ENCODE measurements around the gene CHCHD5. TPM values are rescaled to one million over a fixed set of nuclear protein-coding genes. Genes with fewer than 3 reads are reported as not detected.

The CHCHD5 gene
- total RNA-seq, 1 experiment from 2014 or later = 33.2 TPM

DNA sequence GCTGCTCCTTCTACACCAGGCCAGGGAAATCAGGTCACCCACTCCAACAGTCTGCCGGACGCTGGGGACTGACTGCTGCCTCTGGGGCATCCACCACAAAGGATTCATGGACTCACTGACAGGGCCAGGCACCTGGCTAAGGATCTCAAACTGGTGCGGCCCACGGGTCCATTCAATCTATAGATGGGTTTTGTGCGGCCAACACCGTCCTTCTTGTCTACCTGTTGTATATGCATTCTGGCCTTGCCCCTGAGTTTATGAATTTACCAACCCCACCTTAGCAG, 50.4 kb downstream of the CHCHD5 start (continued):
- TF ChIP-seq, protein P1, sequence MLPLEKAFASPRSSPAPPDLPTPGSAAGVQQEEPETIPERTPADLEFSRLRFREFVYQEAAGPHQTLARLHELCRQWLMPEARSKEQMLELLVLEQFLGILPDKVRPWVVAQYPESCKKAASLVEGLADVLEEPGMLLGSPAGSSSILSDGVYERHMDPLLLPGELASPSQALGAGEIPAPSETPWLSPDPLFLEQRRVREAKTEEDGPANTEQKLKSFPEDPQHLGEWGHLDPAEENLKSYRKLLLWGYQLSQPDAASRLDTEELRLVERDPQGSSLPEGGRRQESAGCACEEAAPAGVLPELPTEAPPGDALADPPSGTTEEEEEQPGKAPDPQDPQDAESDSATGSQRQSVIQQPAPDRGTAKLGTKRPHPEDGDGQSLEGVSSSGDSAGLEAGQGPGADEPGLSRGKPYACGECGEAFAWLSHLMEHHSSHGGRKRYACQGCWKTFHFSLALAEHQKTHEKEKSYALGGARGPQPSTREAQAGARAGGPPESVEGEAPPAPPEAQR (CRISPR knock-in tag; IDR thresholded peaks at IDR 0.05) = no peak

DNA sequence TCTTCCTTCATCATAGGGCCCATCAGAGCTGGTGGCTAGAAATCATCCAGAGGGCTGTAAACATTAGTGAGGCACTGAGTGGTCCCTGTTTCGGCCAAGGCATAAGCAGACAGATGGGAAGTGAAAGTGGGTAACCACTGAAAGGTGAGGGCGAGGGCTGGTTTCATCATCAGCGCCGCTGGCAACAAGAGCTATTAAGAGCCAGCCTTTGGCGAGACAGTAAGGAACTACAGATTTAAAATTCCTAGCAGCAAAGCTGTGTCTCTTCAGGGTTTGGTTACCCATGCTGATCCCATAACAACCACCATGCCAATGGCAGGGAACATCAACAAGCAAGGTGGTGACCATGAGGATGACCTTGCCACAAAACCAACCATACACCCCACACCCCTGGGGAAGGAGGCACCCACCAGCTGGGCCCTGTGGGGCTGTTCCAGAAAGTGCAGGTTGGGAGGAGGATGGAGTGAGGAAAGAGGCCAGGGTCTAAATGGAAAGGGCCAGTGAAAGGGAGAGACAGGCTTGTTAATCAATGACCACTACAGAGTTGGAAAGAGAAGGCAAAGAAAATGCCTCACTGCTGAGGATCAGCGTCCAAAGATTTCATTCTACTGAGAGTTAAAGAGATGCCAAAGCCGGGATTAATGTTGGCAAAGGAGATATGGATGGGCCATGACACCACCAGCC, 52.3 kb downstream of the CHCHD5 start:
- TF ChIP-seq, protein P2, sequence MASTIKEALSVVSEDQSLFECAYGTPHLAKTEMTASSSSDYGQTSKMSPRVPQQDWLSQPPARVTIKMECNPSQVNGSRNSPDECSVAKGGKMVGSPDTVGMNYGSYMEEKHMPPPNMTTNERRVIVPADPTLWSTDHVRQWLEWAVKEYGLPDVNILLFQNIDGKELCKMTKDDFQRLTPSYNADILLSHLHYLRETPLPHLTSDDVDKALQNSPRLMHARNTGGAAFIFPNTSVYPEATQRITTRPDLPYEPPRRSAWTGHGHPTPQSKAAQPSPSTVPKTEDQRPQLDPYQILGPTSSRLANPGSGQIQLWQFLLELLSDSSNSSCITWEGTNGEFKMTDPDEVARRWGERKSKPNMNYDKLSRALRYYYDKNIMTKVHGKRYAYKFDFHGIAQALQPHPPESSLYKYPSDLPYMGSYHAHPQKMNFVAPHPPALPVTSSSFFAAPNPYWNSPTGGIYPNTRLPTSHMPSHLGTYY (CRISPR knock-in tag; IDR thresholded peaks at IDR 0.05) = no peak
- TF ChIP-seq GABPB1 (CRISPR knock-in tag; IDR thresholded peaks at IDR 0.05) (no peak), ATF3 (CRISPR knock-in tag; conservative IDR thresholded peaks at IDR 0.05) (no peak), FOXJ3 (CRISPR knock-in tag; IDR thresholded peaks at IDR 0.05; ENCODE audit: borderline replicate concordance) (no peak), NR2C2 (CRISPR knock-in tag; IDR thresholded peaks at IDR 0.05) (no peak), TEAD1 (CRISPR knock-in tag; IDR thresholded peaks at IDR 0.05) (no peak), ZNF232 (CRISPR knock-in tag; IDR thresholded peaks at IDR 0.05) (no peak), ZNF416 (CRISPR knock-in tag; IDR thresholded peaks at IDR 0.05) (no peak), HMGA2 (CRISPR knock-in tag; IDR thresholded peaks at IDR 0.05) (no peak), GRHL2 (CRISPR knock-in tag; IDR thresholded peaks at IDR 0.05; ENCODE audit: insufficient replicate concordance, severe bottlenecking) (no peak), TP53 (CRISPR knock-in tag; IDR thresholded peaks at IDR 0.05) (no peak), ZNF425 (CRISPR knock-in tag; conservative IDR thresholded peaks at IDR 0.05) (no peak), SMAD3 (CRISPR knock-in tag; IDR thresholded peaks at IDR 0.05; ENCODE audit: borderline replicate concordance) (no peak), JAZF1 (CRISPR knock-in tag; IDR thresholded peaks at IDR 0.05) (no peak), RORB (CRISPR knock-in tag; IDR thresholded peaks at IDR 0.05) (no peak)
- TF ChIP-seq, protein P1 (CRISPR knock-in tag; IDR thresholded peaks at IDR 0.05) = no peak
- Mint-ChIP-seq H3K27ac (no peak overlapping the region), H3K27me3 (ENCODE audit: low read depth) (no peaks in the 10 kb centered on the region), H3K36me3 (no peaks in the 10 kb centered on the region), H3K4me3 (no peak overlapping the region), H3K4me1 (peaks cover 4% of the 10 kb centered on the region), H3K9me3 (no peaks in the 10 kb centered on the region)
- ATAC-seq (no peak), DNase-seq (ENCODE audit: low spot score) (no peak)
- ChIA-PET POLR2A (no interaction called here), CTCF (interaction anchor here (0.5 to 4.9 kb wide), 3 partner anchors 9 to 34 kb away, joined by 4 to 35 read pairs (median 9); partner anchors contain the start of gene SLC20A1)

GRCh38 chr2:112637289-112637660, 52.9 kb downstream of the CHCHD5 start:
- no peaks in the 10 kb centered on the region for H3K27me3 Mint-ChIP-seq (ENCODE audit: low read depth)
- no peaks in the 10 kb centered on the region for H3K9me3 Mint-ChIP-seq
- no peak overlapping the region for H3K4me3 Mint-ChIP-seq
- ChIA-PET POLR2A (no interaction called here), CTCF (interaction anchor here (1.7 to 4.9 kb wide), 2 partner anchors 9 to 11 kb away, joined by 9 to 35 read pairs; partner anchors contain the start of gene SLC20A1)
- DNase-seq (ENCODE audit: low spot score) = no peak
- no peaks in the 10 kb centered on the region for H3K36me3 Mint-ChIP-seq
- H3K4me1 Mint-ChIP-seq = no peaks in the 10 kb centered on the region
- no peak overlapping the region for H3K27ac Mint-ChIP-seq
- ATAC-seq = no peak
- TF ChIP-seq, protein P3, sequence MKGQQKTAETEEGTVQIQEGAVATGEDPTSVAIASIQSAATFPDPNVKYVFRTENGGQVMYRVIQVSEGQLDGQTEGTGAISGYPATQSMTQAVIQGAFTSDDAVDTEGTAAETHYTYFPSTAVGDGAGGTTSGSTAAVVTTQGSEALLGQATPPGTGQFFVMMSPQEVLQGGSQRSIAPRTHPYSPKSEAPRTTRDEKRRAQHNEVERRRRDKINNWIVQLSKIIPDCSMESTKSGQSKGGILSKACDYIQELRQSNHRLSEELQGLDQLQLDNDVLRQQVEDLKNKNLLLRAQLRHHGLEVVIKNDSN (CRISPR knock-in tag; IDR thresholded peaks at IDR 0.05) = no peak
- TF ChIP-seq ZNF396 (CRISPR knock-in tag; IDR thresholded peaks at IDR 0.05; ENCODE audit: borderline replicate concordance) (no peak), TP53 (CRISPR knock-in tag; IDR thresholded peaks at IDR 0.05) (no peak), CREB1 (CRISPR knock-in tag; IDR thresholded peaks at IDR 0.05) (no peak), NR1H2 (CRISPR knock-in tag; IDR thresholded peaks at IDR 0.05) (no peak), ATF6 (CRISPR knock-in tag; IDR thresholded peaks at IDR 0.05) (no peak), FOXJ3 (CRISPR knock-in tag; IDR thresholded peaks at IDR 0.05; ENCODE audit: borderline replicate concordance) (no peak)
- TF ChIP-seq, protein P4, sequence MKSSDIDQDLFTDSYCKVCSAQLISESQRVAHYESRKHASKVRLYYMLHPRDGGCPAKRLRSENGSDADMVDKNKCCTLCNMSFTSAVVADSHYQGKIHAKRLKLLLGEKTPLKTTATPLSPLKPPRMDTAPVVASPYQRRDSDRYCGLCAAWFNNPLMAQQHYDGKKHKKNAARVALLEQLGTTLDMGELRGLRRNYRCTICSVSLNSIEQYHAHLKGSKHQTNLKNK (CRISPR knock-in tag; IDR thresholded peaks at IDR 0.05) = no peak

All from WTC11 (cell line).